AG09319 (cell line): ENCODE measurements around the gene ARMH1.

Source experiments
- DNase-seq: peaks from one replicate; pipeline ENCODE4 v3.0.0-alpha.2; 2010; ENCODE audit warnings: low read depth; ENCODE audit errors: extremely low read depth
- CTCF ChIP-seq: IDR thresholded peaks from 2 replicates; pipeline ENCODE4 v1.5.1; 2011; ENCODE audit warnings: low read depth, mild to moderate bottlenecking, inconsistent platforms, low read length, moderate library complexity

Gene ARMH1

GRCh38 chr1:44645476-44646244, 28.9 kb upstream of the ARMH1 start:
- no peak for TF ChIP-seq CTCF
- DNase-seq: no peak

- TF ChIP-seq CTCF: no peak
- DNase-seq: no peak
Measured at GRCh38 chr1:44646261-44647110, 28.0 kb upstream of the ARMH1 start.

GRCh38 chr1:44647896-44648295, 26.6 kb upstream of the ARMH1 start:
- no peak for TF ChIP-seq CTCF
- DNase-seq: no peak

GRCh38 chr1:44648529-44649250, 25.8 kb upstream of the ARMH1 start:
- DNase-seq: no peak
- no peak for TF ChIP-seq CTCF

- no peak for DNase-seq
- TF ChIP-seq CTCF: no peak
Measured at GRCh38 chr1:44649788-44650158, 24.7 kb upstream of the ARMH1 start.

- no peak for DNase-seq
- TF ChIP-seq CTCF: no peak
Measured at GRCh38 chr1:44650159-44650831, 24.2 kb upstream of the ARMH1 start.
